GM19452 (cell line): ENCODE data around the gene GNPDA1.

Experiments
- ATAC-seq: cut with Tn5 transposase; IDR thresholded peaks from one replicate; pipeline ENCODE4 v1.9.1; 2021; ENCODE audit not compliant: unreplicated experiment

The GNPDA1 gene

GRCh38 chr5:142024771-142025304 is 12.0 kb upstream of the GNPDA1 start:
- peak; percentile 100 for ATAC-seq

- no peak for ATAC-seq
Observed at GRCh38 chr5:142023836-142024235, 11.0 kb upstream of the GNPDA1 start.

- no peak for ATAC-seq
Observed at GRCh38 chr5:142020122-142020659, 7.4 kb upstream of the GNPDA1 start.

- peak; percentile 34 for ATAC-seq
Observed at GRCh38 chr5:142017832-142018427, 5.1 kb upstream of the GNPDA1 start.

GRCh38 chr5:142016556-142016955 is 3.7 kb upstream of the GNPDA1 start:
- ATAC-seq: peak; percentile 34

GRCh38 chr5:142015781-142016533 is 3.1 kb upstream of the GNPDA1 start:
- peak; percentile 43 for ATAC-seq

GRCh38 chr5:142014911-142015584 is 2.2 kb upstream of the GNPDA1 start:
- no peak for ATAC-seq

GRCh38 chr5:142013734-142014521 is 1.1 kb upstream of the GNPDA1 start:
- ATAC-seq: no peak

- ATAC-seq: no peak
Observed at GRCh38 chr5:142012186-142012785, 541 bp downstream of the GNPDA1 start.

GRCh38 chr5:142011572-142012185 is 1.1 kb downstream of the GNPDA1 start:
- no peak for ATAC-seq

- ATAC-seq: no peak
Observed at GRCh38 chr5:142009886-142010285, 2.9 kb downstream of the GNPDA1 start.

- ATAC-seq: no peak
Observed at GRCh38 chr5:142008813-142009212, 4.0 kb downstream of the GNPDA1 start.

- ATAC-seq: no peak
Observed at GRCh38 chr5:142007237-142007544, 5.6 kb downstream of the GNPDA1 start.

- peak; percentile 62 for ATAC-seq
Observed at GRCh38 chr5:142006363-142007236, 6.2 kb downstream of the GNPDA1 start.

- ATAC-seq: no peak
Observed at GRCh38 chr5:142003266-142003800, 9.5 kb downstream of the GNPDA1 start.

GRCh38 chr5:142000704-142001484 is 11.9 kb downstream of the GNPDA1 start:
- ATAC-seq: no peak

GRCh38 chr5:142000173-142000572 is 12.7 kb downstream of the GNPDA1 start:
- ATAC-seq: no peak

GRCh38 chr5:141997358-141997960 is 15.4 kb downstream of the GNPDA1 start:
- no peak for ATAC-seq
